HG02798 (cell line): ENCODE results near the gene MUC20.
"Not testable (repeated sequence)": the region's sequence is repeated elsewhere in the genome, so short reads cannot be mapped to it uniquely, and the experiment has no call there.

Experiments
- ATAC-seq: cut with Tn5 transposase; IDR thresholded peaks from one replicate; pipeline ENCODE4 v1.9.1; 2021; ENCODE audit warnings: mild to moderate bottlenecking; ENCODE audit not compliant: unreplicated experiment, poor library complexity

MUC20 gene

GRCh38 chr3:195692354-195692685, 28.5 kb upstream of the MUC20 start:
- no peak for ATAC-seq

GRCh38 chr3:195692781-195693427, 27.9 kb upstream of the MUC20 start:
- no peak for ATAC-seq

- no peak for ATAC-seq
These were observed 27.2 kb upstream of the MUC20 start for GRCh38 chr3:195693428-195694216.

GRCh38 chr3:195694217-195695076, 26.3 kb upstream of the MUC20 start:
- ATAC-seq, result not testable (repeated sequence)

- ATAC-seq, result no peak
These were observed 24.0 kb upstream of the MUC20 start for GRCh38 chr3:195696632-195697278.

- no peak for ATAC-seq
These were observed 23.0 kb upstream of the MUC20 start for GRCh38 chr3:195697582-195698324.

- ATAC-seq, result no peak
These were observed 22.5 kb upstream of the MUC20 start for GRCh38 chr3:195698325-195698646.

GRCh38 chr3:195698647-195699387, 22.0 kb upstream of the MUC20 start:
- ATAC-seq, result no peak

GRCh38 chr3:195699388-195699771, 21.4 kb upstream of the MUC20 start:
- ATAC-seq, result no peak

GRCh38 chr3:195699860-195700259, 20.9 kb upstream of the MUC20 start:
- no peak for ATAC-seq

- no peak for ATAC-seq
These were observed 20.5 kb upstream of the MUC20 start for GRCh38 chr3:195700319-195700718.

GRCh38 chr3:195701042-195701915, 19.5 kb upstream of the MUC20 start:
- no peak for ATAC-seq

- no peak for ATAC-seq
These were observed 17.0 kb upstream of the MUC20 start for GRCh38 chr3:195703776-195704175.

GRCh38 chr3:195704433-195704999, 16.3 kb upstream of the MUC20 start:
- ATAC-seq, result no peak

GRCh38 chr3:195705081-195705991, 15.4 kb upstream of the MUC20 start:
- no peak for ATAC-seq

GRCh38 chr3:195708061-195708460, 12.7 kb upstream of the MUC20 start:
- ATAC-seq, result no peak
